Body of pancreas (tissue), 4 donors: Measurements from ENCODE around the gene SPRR2B. TPM values are rescaled to one million over a fixed set of nuclear protein-coding genes. Genes with fewer than 3 reads are reported as not detected.
"Not testable (repeated sequence)": the region's sequence is repeated elsewhere in the genome, so short reads cannot be mapped to it uniquely, and the experiment has no call there.

Experiments used
- ATAC-seq: fragments of 150-250 bp; one replicate; pipeline ENCODE4 v1.9.1; 2016
- DNase-seq, 4 donors: peaks; one replicate each; pipeline ENCODE4 v3.0.0-alpha.2; 2019
- H3K27ac ChIP-seq, 4 donors: fragments of 200-600 bp; sonication (generic); 1 replicate in 3 of 4; 2 replicates in 1 of 4; pipeline versions ENCODE4 v1.5.1 to v1.6.1; 2016 to 2019; ENCODE audit warnings: mild to moderate bottlenecking in 1 of 4, mixed read lengths in 1 of 4, moderate library complexity in 1 of 4
- H3K27me3 ChIP-seq, 2 donors: fragments of 200-600 bp; sonication (generic); one replicate each; pipeline ENCODE4 v1.6.0; 2016; ENCODE audit warnings: mild to moderate bottlenecking in 1 of 2
- H3K36me3 ChIP-seq, 2 donors: fragments of 200-600 bp; sonication (generic); replicated peaks in 1 of 2; 2 replicates each; pipeline ENCODE4 v1.5.1; 2016; ENCODE audit warnings: low read depth in 2 of 2; ENCODE audit not compliant: insufficient read depth in 1 of 2
- H3K4me1 ChIP-seq: fragments of 200-600 bp; sonication (generic); one replicate; pipeline ENCODE4 v1.6.0; 2016
- H3K4me3 ChIP-seq, 2 donors: fragments of 200-600 bp; sonication (generic); 1 replicate in 1 of 2; 2 replicates in 1 of 2; pipeline ENCODE4 v1.5.1; 2016 to 2019
- H3K9me3 ChIP-seq, 3 donors: fragments of 200-600 bp; sonication (generic); 1 replicate in 2 of 3; 2 replicates in 1 of 3; pipeline ENCODE4 v1.5.1; 2016
- CTCF ChIP-seq, 7 experiments: fragments of 450-650 bp in 4 of 7; fragments of 200-600 bp in 3 of 7; sonication (generic) in 3 of 7; IDR thresholded peaks; one replicate each; pipeline ENCODE4 v1.5.1; 2016 to 2019; ENCODE audit warnings: antibody characterized with exemption in 7 of 7
- POLR2A ChIP-seq, 3 donors: fragments of 450-650 bp; IDR thresholded peaks; one replicate each; pipeline ENCODE4 v1.6.1; 2016; ENCODE audit warnings: antibody characterized with exemption in 3 of 3, mild to moderate bottlenecking in 2 of 3
- WGBS, 2 donors: methylation state at CpG; one replicate each; pipeline ENCODE4 v1.1.5; 2017; 5-methylcytosine and 5-hydroxymethylcytosine counted together
- intact Hi-C: fragments of 100-400 bp; cut with DNase I; formaldehyde crosslinking; loops from one replicate; pipeline ENCODE4 v1.15.1; 2023
- total RNA-seq, 2 donors: library from RNA; depleted of rRNA; stranded (reverse); fragments of >200 nt; gene quantifications; one replicate each; pipeline ENCODE4 v1.1.0, GENCODE V29; 2016

Gene SPRR2B
- total RNA-seq, result not detected

GRCh38 chr1:153071511-153071910, at the start of gene SPRR2B:
SPRR2B (minus strand) TSS chr1:153071611; CDS start chr1:153070839, 772 bp downstream.
- H3K9me3 ChIP-seq, result no peaks in the 10 kb centered on the region
- ATAC-seq (no peak), DNase-seq (no peak)
- TF ChIP-seq POLR2A (IDR thresholded peaks at IDR 0.05) (no peak), CTCF (IDR thresholded peaks at IDR 0.05) (no peak)
- H3K27ac ChIP-seq, result no peak within 1 kb of the TSS
- H3K4me3 ChIP-seq, result no peak within 1 kb of the TSS
- WGBS, 2 donors, result 58 to 69% methylated on average over 2 of the region's 2 CpGs
- H3K36me3 ChIP-seq, result no peaks in the 10 kb centered on the region
- no peaks in the 10 kb centered on the region for H3K27me3 ChIP-seq
- no peaks in the 10 kb centered on the region for H3K4me1 ChIP-seq
- intact Hi-C loops, result no loop called here

GRCh38 chr1:153120945-153121344, 49.5 kb upstream of the SPRR2B start:
- Histone ChIP-seq H3K4me3 (no peak overlapping the region), H3K27me3 (no peaks in the 10 kb centered on the region), H3K9me3 (no peaks in the 10 kb centered on the region), H3K36me3 (no peaks in the 10 kb centered on the region), H3K27ac (peak overlapping the region in 3 of 4 donors; percentile 91 to 95 (median 94)), H3K4me1 (peaks cover 65% of the 10 kb centered on the region)
- TF ChIP-seq CTCF (IDR thresholded peaks at IDR 0.05) (no peak), POLR2A (IDR thresholded peaks at IDR 0.05) (no peak)
- intact Hi-C loops, result no loop called here
- DNase-seq (no peak), ATAC-seq (no peak)

- peak; percentile 65 to 78 (median 71) for DNase-seq
- Histone ChIP-seq H3K27me3 (no peaks in the 10 kb centered on the region), H3K4me3 (no peak overlapping the region), H3K36me3 (no peaks in the 10 kb centered on the region), H3K27ac (peak overlapping the region; percentile 20 to 95 (median 77)), H3K4me1 (peaks cover 65% of the 10 kb centered on the region), H3K9me3 (no peaks in the 10 kb centered on the region)
- peak in 1 of 3 donors; percentile 30 for TF ChIP-seq POLR2A (IDR thresholded peaks at IDR 0.05)
- TF ChIP-seq CTCF (IDR thresholded peaks at IDR 0.05), result no peak
- whole genome bisulfite sequencing, 2 donors, result 6 to 9% methylated on average over 3 of the region's 3 CpGs
- intact Hi-C loops, result no loop called here
- peak; percentile 70 for ATAC-seq
Measured at GRCh38 chr1:153119491-153119971, 48.1 kb upstream of the SPRR2B start.

GRCh38 chr1:153115264-153115663, 43.9 kb upstream of the SPRR2B start:
- DNase-seq, H3K27ac ChIP-seq, H3K9me3 ChIP-seq, ATAC-seq, H3K27me3 ChIP-seq, H3K36me3 ChIP-seq, intact Hi-C loops, H3K4me3 ChIP-seq: not testable (repeated sequence)
- H3K4me1 ChIP-seq, result peaks cover 35% of the 10 kb centered on the region

- intact Hi-C loops, result no loop called here
- Histone ChIP-seq H3K9me3 (no peaks in the 10 kb centered on the region), H3K36me3 (no peaks in the 10 kb centered on the region), H3K4me3 (no peak within 1 kb of the TSS), H3K4me1 (peaks cover 19% of the 10 kb centered on the region), H3K27ac (no peak within 1 kb of the TSS), H3K27me3 (no peaks in the 10 kb centered on the region)
- no peak for DNase-seq
- WGBS, 2 donors, result 85 to 88% methylated on average over 3 of the region's 3 CpGs
- no peak for ATAC-seq
- TF ChIP-seq POLR2A (IDR thresholded peaks at IDR 0.05) (no peak), CTCF (IDR thresholded peaks at IDR 0.05) (no peak)
Measured at GRCh38 chr1:153113416-153113815, 42.0 kb upstream of the SPRR2B start, which contains the start of gene SPRR2F. SPRR2F (minus strand) TSS chr1:153113516; CDS start chr1:153112733, 783 bp downstream.

GRCh38 chr1:153112454-153112853, 41.0 kb upstream of the SPRR2B start:
- H3K4me1 ChIP-seq, DNase-seq, intact Hi-C loops, H3K27me3 ChIP-seq, H3K9me3 ChIP-seq, H3K36me3 ChIP-seq, H3K4me3 ChIP-seq, ATAC-seq, H3K27ac ChIP-seq: not testable (repeated sequence)
- 47 to 59% methylated on average over 5 of the region's 5 CpGs for WGBS, 2 donors
